GM19452 (cell line): ENCODE results near the gene KIAA0040.
"Not testable (repeated sequence)": the region's sequence is repeated elsewhere in the genome, so short reads cannot be mapped to it uniquely, and the experiment has no call there.

ENCODE experiments used
- ATAC-seq: cut with Tn5 transposase; IDR thresholded peaks from one replicate; pipeline ENCODE4 v1.9.1; 2021; ENCODE audit not compliant: unreplicated experiment

Gene KIAA0040

DNA sequence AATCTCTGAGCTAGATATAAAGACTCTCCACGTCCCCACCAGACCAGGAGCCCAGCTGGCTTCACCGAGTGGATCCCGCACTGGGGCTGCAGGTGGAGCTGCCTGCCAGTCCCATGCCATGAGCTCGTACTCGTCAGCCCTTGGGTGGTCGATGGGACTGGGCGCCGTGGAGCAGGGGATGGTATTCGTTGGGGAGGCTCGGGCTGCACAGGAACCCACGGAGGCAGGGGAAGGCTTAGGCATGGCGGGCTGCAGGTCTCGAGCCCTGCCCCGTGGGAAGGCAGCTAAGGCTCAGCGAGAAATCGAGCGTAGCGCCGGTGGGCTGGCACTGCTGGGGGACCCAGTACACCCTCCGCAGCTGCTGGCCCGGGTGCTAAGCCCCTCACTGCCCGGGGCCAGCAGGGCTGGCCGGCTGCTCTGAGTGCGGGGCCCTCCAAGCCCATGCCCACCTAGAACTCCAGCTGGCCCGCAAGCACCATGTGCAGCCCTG lies 84.2 kb downstream of the KIAA0040 start:
- not testable (repeated sequence) for ATAC-seq
